Activated naive CD4-positive, alpha-beta T cell treated with anti-CD3 and anti-CD28 coated beads for 36 hours (primary cell): ENCODE results near the gene SALL3. TPM values are rescaled to one million over a fixed set of nuclear protein-coding genes. Genes with fewer than 3 reads are reported as not detected.

ENCODE experiments used
- CTCF ChIA-PET: fragments of 350-600 bp; sonication (Branson Sonifier 250); formaldehyde crosslinking; loops from one replicate; lab custom pipeline; 2021; ENCODE audit warnings: antibody characterized with exemption; lab: Charles Lee
- DNase-seq: peaks from one replicate; pipeline ENCODE4 v3.0.0-alpha.2; 2020
- H3K27ac Mint-ChIP-seq: one replicate; pipeline ENCODE4 v1.8.0; 2021; ENCODE audit warnings: mild to moderate bottlenecking, mixed read lengths
- H3K27me3 Mint-ChIP-seq: one replicate; pipeline ENCODE4 v1.8.0; 2021; ENCODE audit warnings: low read depth, mixed read lengths
- H3K36me3 Mint-ChIP-seq: one replicate; pipeline ENCODE4 v1.8.0; 2021; ENCODE audit warnings: low read depth, mixed read lengths
- H3K4me1 Mint-ChIP-seq: one replicate; pipeline ENCODE4 v1.8.0; 2021; ENCODE audit warnings: low read depth, mixed read lengths
- H3K4me3 Mint-ChIP-seq: one replicate; pipeline ENCODE4 v1.8.0; 2021; ENCODE audit warnings: mild to moderate bottlenecking, moderate library complexity, mixed read lengths
- H3K9me3 Mint-ChIP-seq: one replicate; pipeline ENCODE4 v1.8.0; 2021; ENCODE audit warnings: mixed read lengths
- intact Hi-C: fragments of 100-400 bp; cut with micrococcal nuclease; formaldehyde crosslinking; loops from one replicate; pipeline ENCODE4 v1.15.1; 2023
- total RNA-seq, 2 experiments: library from RNA; stranded (reverse); gene quantifications; one replicate each; pipeline ENCODE4 v1.2.3, GENCODE V29; 2021

SALL3 gene
- total RNA-seq, 2 experiments from 2014 or later: not detected

DNA sequence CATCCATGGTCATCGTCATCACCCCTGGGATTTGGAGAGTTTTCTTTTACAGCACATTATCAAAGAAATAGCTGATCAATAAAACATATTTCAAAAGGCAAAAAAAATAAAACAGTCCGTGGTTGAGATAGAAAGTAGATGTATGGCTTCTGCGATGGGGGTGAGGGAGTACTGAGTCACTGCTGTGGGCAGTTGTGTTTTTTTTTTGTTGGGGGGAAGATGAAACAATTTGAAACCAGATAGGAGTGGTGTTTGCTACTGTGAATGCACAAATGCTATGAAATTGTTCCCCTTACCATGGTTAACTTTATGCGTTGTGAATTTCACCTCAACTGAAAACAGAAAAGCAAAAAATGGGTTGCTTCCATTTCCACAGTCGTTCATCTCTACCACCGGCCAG lies 11.9 kb upstream of the SALL3 start:
- Mint-ChIP-seq H3K36me3 (no peaks in the 10 kb centered on the region), H3K4me3 (no peak overlapping the region), H3K9me3 (peaks cover 7% of the 10 kb centered on the region), H3K4me1 (no peaks in the 10 kb centered on the region), H3K27me3 (peaks cover 29% of the 10 kb centered on the region), H3K27ac (no peak overlapping the region)
- intact Hi-C loops: no loop called here
- DNase-seq: no peak
- CTCF ChIA-PET: no interaction called here

DNA sequence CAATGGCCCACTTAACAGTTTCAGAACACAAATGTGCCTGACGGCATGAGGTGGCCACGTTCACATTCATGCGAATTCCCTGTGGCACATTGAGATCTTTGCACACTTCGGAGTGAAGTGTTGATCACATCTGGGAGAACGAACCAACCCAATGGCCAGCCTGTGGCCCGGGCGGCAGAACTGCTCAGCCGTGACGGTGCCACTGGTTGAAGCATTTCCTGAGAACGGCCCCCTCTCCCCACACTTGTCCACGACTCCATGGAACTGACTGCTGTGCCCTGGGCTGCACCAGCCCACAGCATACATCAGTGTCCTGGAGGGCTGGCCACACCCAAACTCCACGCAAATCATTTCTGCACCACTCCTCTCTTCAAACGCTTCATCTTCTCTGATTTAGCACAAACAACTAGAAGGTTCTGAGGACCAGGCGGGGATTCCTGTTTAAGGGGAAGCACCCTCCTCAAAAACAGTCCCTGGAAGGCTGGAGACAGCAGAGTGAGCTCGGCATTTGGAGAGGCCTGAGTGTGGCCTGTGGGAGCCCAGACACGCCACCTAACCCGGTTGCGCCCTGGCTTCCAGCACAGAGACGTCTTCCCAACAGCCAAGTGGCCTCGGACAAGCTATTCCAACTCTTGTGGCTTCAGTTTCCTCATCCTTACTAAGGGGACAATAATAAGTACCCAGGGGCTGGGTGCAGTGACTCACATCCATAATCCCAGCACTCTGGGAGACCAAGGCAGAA lies 9.9 kb upstream of the SALL3 start:
- Mint-ChIP-seq H3K4me3 (no peak overlapping the region), H3K9me3 (no peaks in the 10 kb centered on the region), H3K36me3 (no peaks in the 10 kb centered on the region), H3K4me1 (peaks cover 4% of the 10 kb centered on the region), H3K27me3 (peaks cover 35% of the 10 kb centered on the region), H3K27ac (no peak overlapping the region)
- no peak for DNase-seq
- intact Hi-C loops: no loop called here
- CTCF ChIA-PET: interaction anchor here (1.2 kb wide), 1 partner anchor 32 kb away, joined by 4 read pairs; no protein-coding TSS in a partner anchor

- H3K4me3 Mint-ChIP-seq: no peak overlapping the region
- CTCF ChIA-PET: interaction anchor here (1.2 kb wide), 1 partner anchor 31 kb away, joined by 4 read pairs; no protein-coding TSS in a partner anchor
- H3K27ac Mint-ChIP-seq: no peak overlapping the region
- no peaks in the 10 kb centered on the region for H3K9me3 Mint-ChIP-seq
- DNase-seq: no peak
- intact Hi-C loops: no loop called here
- peaks cover 6% of the 10 kb centered on the region for H3K4me1 Mint-ChIP-seq
- H3K36me3 Mint-ChIP-seq: no peaks in the 10 kb centered on the region
- H3K27me3 Mint-ChIP-seq: peaks cover 43% of the 10 kb centered on the region
Observed at GRCh38 chr18:78970774-78971333, 8.8 kb upstream of the SALL3 start.

GRCh38 chr18:78971511-78972245 lies 7.9 kb upstream of the SALL3 start:
- Mint-ChIP-seq H3K36me3 (no peaks in the 10 kb centered on the region), H3K27me3 (peaks cover 49% of the 10 kb centered on the region), H3K27ac (no peak overlapping the region), H3K9me3 (no peaks in the 10 kb centered on the region), H3K4me3 (no peak overlapping the region), H3K4me1 (peaks cover 7% of the 10 kb centered on the region)
- CTCF ChIA-PET: no interaction called here
- intact Hi-C loops: no loop called here
- no peak for DNase-seq

- intact Hi-C loops: no loop called here
- H3K27me3 Mint-ChIP-seq: peaks cover 57% of the 10 kb centered on the region
- CTCF ChIA-PET: no interaction called here
- H3K4me3 Mint-ChIP-seq: no peak overlapping the region
- DNase-seq: no peak
- no peaks in the 10 kb centered on the region for H3K9me3 Mint-ChIP-seq
- peaks cover 12% of the 10 kb centered on the region for H3K4me1 Mint-ChIP-seq
- no peaks in the 10 kb centered on the region for H3K36me3 Mint-ChIP-seq
- no peak overlapping the region for H3K27ac Mint-ChIP-seq
Observed at GRCh38 chr18:78972385-78972918, 7.2 kb upstream of the SALL3 start.

DNA sequence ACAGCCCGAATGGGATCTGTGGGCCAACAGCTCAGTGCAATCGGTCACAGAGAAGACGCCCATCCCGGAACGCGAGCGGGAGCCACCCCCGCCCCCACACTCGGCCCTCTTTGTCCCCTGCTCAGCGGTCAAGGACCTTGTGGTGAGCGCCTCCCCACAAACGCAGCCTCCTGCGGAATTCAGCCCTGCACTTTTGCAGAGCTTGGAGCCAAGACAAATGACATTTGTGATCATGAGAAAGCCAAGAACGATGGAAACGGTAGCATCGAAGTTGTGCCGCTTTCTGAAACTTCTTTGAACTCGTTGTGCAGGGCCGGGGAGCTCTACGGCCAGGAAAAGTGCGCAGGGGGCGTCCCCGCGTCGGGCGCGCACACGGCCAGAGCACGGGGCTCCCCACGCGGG lies 6.7 kb upstream of the SALL3 start:
- Mint-ChIP-seq H3K27me3 (peaks cover 62% of the 10 kb centered on the region), H3K9me3 (no peaks in the 10 kb centered on the region), H3K4me1 (peaks cover 12% of the 10 kb centered on the region), H3K4me3 (no peak overlapping the region), H3K27ac (no peak overlapping the region), H3K36me3 (no peaks in the 10 kb centered on the region)
- intact Hi-C loops: no loop called here
- CTCF ChIA-PET: no interaction called here
- DNase-seq: no peak

GRCh38 chr18:78973357-78974083 lies 6.1 kb upstream of the SALL3 start:
- DNase-seq: no peak
- CTCF ChIA-PET: no interaction called here
- Mint-ChIP-seq H3K27ac (no peak overlapping the region), H3K36me3 (no peaks in the 10 kb centered on the region), H3K4me1 (peaks cover 16% of the 10 kb centered on the region), H3K9me3 (no peaks in the 10 kb centered on the region), H3K27me3 (peaks cover 66% of the 10 kb centered on the region), H3K4me3 (no peak overlapping the region)
- intact Hi-C loops: no loop called here

DNA sequence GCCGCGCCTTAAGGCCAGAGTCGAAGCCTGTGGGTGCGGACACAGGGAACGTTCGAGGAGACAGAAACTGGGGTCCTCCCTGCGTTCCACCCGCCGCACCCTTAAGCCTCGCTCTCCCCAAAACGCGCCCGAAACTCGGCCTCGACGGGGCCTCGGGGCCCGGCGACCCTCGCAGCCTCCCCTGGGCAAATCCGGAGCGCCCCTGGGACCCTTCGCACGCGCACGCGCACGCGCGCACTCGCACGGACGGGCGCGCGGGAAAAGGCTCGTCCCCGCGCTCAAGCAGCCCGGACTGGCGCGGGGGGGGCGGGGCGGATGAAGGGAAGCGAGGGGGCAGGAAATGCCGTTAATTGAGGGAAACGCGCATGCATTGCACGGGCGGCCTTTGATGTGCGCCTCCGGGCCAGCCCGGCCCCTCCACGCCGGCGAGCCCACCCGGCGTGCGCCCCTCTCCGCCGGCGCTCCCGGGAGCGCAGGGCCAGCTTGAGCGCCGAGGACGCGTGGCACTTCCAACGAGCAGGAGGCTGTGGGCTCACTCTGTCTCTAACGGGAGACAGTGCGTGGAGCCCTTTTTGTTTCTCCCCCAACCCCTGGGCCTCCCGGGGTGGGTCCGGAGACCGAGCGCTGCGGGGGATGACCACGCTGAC lies 5.4 kb upstream of the SALL3 start:
- intact Hi-C loops: no loop called here

GRCh38 chr18:78975292-78975691 lies 4.3 kb upstream of the SALL3 start:
- H3K9me3 Mint-ChIP-seq: no peaks in the 10 kb centered on the region
- intact Hi-C loops: no loop called here
- CTCF ChIA-PET: no interaction called here

More for the DNA sequence above, 5.4 kb upstream of the SALL3 start:
- H3K4me3 Mint-ChIP-seq: no peak overlapping the region
- H3K27ac Mint-ChIP-seq: no peak overlapping the region
- H3K27me3 Mint-ChIP-seq: peaks cover 68% of the 10 kb centered on the region
- H3K36me3 Mint-ChIP-seq: no peaks in the 10 kb centered on the region
- H3K9me3 Mint-ChIP-seq: no peaks in the 10 kb centered on the region
- no peak for DNase-seq
- CTCF ChIA-PET: no interaction called here
- peaks cover 16% of the 10 kb centered on the region for H3K4me1 Mint-ChIP-seq

DNA sequence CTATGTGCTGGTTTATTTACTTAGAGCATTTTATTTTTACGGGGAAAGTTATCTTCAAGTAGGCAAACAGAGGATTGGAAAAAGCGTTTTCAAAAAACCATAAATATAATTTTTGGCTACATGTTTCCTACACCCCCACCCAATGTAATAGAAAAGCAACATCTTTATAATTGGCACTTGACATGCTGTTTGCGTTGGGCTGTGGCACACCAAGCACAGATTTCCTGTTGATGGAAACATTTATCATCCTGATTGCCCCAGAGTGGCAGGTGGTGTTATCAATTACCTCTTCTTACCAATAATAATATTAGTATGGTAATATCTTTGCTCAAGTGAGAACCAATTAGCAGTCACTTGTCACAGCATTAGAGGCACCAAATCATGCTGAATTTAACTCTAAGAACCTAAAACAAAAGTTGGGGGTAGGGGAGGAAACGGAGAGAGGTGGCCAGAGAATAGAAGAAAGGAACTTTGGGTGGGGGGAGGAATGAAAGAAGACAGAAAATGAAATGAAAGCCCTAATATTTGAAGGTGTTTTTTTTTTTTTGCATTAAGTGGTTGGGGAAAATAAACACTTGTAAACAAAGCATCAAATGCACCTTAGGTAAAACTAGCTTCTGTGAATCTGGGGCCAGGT lies 3.8 kb upstream of the SALL3 start:
- no peaks in the 10 kb centered on the region for H3K36me3 Mint-ChIP-seq
- H3K27ac Mint-ChIP-seq: no peak overlapping the region
- H3K4me3 Mint-ChIP-seq: no peak overlapping the region
- no peaks in the 10 kb centered on the region for H3K9me3 Mint-ChIP-seq
- DNase-seq: no peak
- peaks cover 16% of the 10 kb centered on the region for H3K4me1 Mint-ChIP-seq
- intact Hi-C loops: no loop called here
- peaks cover 59% of the 10 kb centered on the region for H3K27me3 Mint-ChIP-seq
- CTCF ChIA-PET: no interaction called here

More at GRCh38 chr18:78975292-78975691, 4.3 kb upstream of the SALL3 start:
- Mint-ChIP-seq H3K27ac (no peak overlapping the region), H3K27me3 (peaks cover 64% of the 10 kb centered on the region), H3K4me3 (no peak overlapping the region), H3K36me3 (no peaks in the 10 kb centered on the region), H3K4me1 (peaks cover 16% of the 10 kb centered on the region)
- no peak for DNase-seq

DNA sequence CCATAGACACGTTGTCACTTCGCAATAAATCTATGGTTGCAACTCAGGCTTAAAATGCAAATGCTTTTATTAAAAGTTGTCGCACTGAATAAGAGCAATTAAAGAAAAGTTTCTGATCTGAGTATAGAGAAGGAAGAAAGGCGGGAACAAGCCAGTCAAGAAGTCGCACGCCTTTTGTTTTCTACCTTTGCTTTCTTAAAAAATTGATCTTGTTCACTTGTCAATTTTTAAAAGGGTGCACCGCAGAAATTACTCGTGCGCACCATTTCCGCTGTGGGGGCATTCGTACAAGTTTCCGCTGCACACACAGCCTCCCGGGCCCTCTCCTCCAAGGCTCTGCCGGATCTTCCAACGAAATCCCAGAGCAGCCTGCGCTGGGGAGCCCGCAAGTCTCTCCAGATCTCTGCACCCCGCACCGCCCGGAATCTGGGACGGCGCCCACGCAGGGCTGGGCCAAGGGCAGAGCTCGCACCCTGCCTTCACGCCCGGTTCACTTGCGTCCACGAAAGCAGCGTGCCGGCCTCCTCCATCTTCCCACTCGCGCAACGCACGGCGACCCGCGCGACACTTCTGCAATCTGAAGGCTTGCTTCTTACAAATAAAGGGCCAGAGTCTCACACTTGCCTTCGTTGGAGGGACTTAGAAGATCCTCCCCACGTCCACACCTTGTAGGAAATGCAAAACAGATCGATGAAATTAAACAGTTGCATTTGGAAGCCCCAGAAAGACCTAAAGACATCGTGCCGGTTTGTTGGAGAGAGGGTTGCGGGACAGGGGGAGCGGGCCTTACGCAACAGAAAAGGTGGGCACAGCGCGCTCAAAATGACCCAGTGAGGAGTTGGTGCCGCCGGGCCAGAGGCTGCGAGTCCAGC lies 2.6 kb upstream of the SALL3 start:
- no peaks in the 10 kb centered on the region for H3K9me3 Mint-ChIP-seq
- no peak overlapping the region for H3K4me3 Mint-ChIP-seq
- no peak for DNase-seq
- CTCF ChIA-PET: no interaction called here
- no peaks in the 10 kb centered on the region for H3K36me3 Mint-ChIP-seq
- H3K27ac Mint-ChIP-seq: no peak overlapping the region
- peaks cover 22% of the 10 kb centered on the region for H3K4me1 Mint-ChIP-seq
- peaks cover 56% of the 10 kb centered on the region for H3K27me3 Mint-ChIP-seq
- intact Hi-C loops: no loop called here
